GM23338 (cell line): ENCODE measurements around the gene IL6R. TPM values are rescaled to one million over a fixed set of nuclear protein-coding genes. Genes with fewer than 3 reads are reported as not detected.

ENCODE experiments used
- ATAC-seq: fragments of 200-7000 bp; cut with Tn5 transposase; 3 replicates; pipeline ENCODE4 v1.9.1; 2020
- DNase-seq: peaks from one replicate; pipeline ENCODE4 v3.0.0-alpha.2; 2015; ENCODE audit warnings: low spot score
- H2AFZ ChIP-seq: fragments of 200-600 bp; sonication (generic); 2 replicates; pipeline ENCODE4 v1.8.0; 2016; ENCODE audit warnings: antibody characterized with exemption, mild to moderate bottlenecking, moderate library complexity
- H3F3A ChIP-seq: fragments of 200-600 bp; sonication (generic); replicated peaks from 2 replicates; pipeline ENCODE4 v1.8.0; 2017; ENCODE audit warnings: antibody characterized with exemption, mixed run types, low read depth
- H3K27ac ChIP-seq: fragments of 200-600 bp; sonication (generic); 2 replicates; pipeline ENCODE4 v1.6.1; 2016; ENCODE audit warnings: low read depth
- H3K27me3 ChIP-seq: fragments of 200-600 bp; sonication (generic); 2 replicates; pipeline ENCODE4 v1.8.0; 2016; ENCODE audit warnings: mild to moderate bottlenecking, mixed run types, moderate library complexity; ENCODE audit not compliant: insufficient read depth
- H3K36me3 ChIP-seq: fragments of 200-600 bp; sonication (generic); 2 replicates; pipeline ENCODE4 v1.8.0; 2016; ENCODE audit warnings: mild to moderate bottlenecking; ENCODE audit not compliant: insufficient read depth
- H3K4me1 ChIP-seq: fragments of 200-600 bp; sonication (generic); 2 replicates; pipeline ENCODE4 v1.8.0; 2016; ENCODE audit warnings: mild to moderate bottlenecking, moderate library complexity; ENCODE audit not compliant: insufficient read depth
- H3K4me2 ChIP-seq: fragments of 200-600 bp; sonication (generic); 2 replicates; pipeline ENCODE4 v1.7.1; 2017; ENCODE audit warnings: mixed run types
- H3K4me3 ChIP-seq: fragments of 200-600 bp; sonication (generic); 2 replicates; pipeline ENCODE4 v1.6.1; 2016; ENCODE audit warnings: mixed run types
- H3K79me2 ChIP-seq: fragments of 200-600 bp; sonication (generic); replicated peaks from 2 replicates; pipeline ENCODE4 v1.8.0; 2017; ENCODE audit warnings: mild to moderate bottlenecking; ENCODE audit not compliant: insufficient read depth
- H3K9me2 ChIP-seq: fragments of 200-600 bp; sonication (generic); 2 replicates; pipeline ENCODE4 v1.8.0; 2017; ENCODE audit not compliant: insufficient read depth
- H4K20me1 ChIP-seq: fragments of 200-600 bp; sonication (generic); replicated peaks from 2 replicates; pipeline ENCODE4 v1.8.0; 2017; ENCODE audit warnings: mild to moderate bottlenecking; ENCODE audit not compliant: insufficient read depth
- H3K27ac Mint-ChIP-seq: 2 replicates; pipeline ENCODE4 v1.8.0; 2020; ENCODE audit warnings: inconsistent platforms, mild to moderate bottlenecking, moderate library complexity, mixed read lengths
- H3K27me3 Mint-ChIP-seq: 3 replicates; pipeline ENCODE4 v1.8.0; 2022; ENCODE audit warnings: low read depth, mild to moderate bottlenecking, moderate library complexity, mixed read lengths, inconsistent platforms; ENCODE audit not compliant: insufficient read depth, poor library complexity
- H3K36me3 Mint-ChIP-seq: 3 replicates; pipeline ENCODE4 v1.8.0; 2021; ENCODE audit warnings: low read depth, mild to moderate bottlenecking, inconsistent platforms, moderate library complexity, mixed read lengths
- H3K4me1 Mint-ChIP-seq: 3 replicates; pipeline ENCODE4 v1.8.0; 2020; ENCODE audit warnings: mild to moderate bottlenecking, inconsistent platforms, mixed read lengths
- H3K4me3 Mint-ChIP-seq: 3 replicates; pipeline ENCODE4 v1.8.0; 2021; ENCODE audit warnings: moderate library complexity, mild to moderate bottlenecking, inconsistent platforms, mixed read lengths
- H3K9me3 Mint-ChIP-seq: 3 replicates; pipeline ENCODE4 v1.8.0; 2020; ENCODE audit warnings: moderate library complexity, mild to moderate bottlenecking, inconsistent platforms, mixed read lengths
- CTCF ChIP-seq, 2 experiments: fragments of 200-600 bp in 1 of 2; sonication (generic) in 1 of 2; conservative IDR thresholded peaks; 2 replicates each; pipeline versions ENCODE4 v1.5.1 to v1.6.1; 2016 to 2017; ENCODE audit warnings: antibody characterized with exemption in 2 of 2, low read depth in 2 of 2, mild to moderate bottlenecking in 2 of 2, moderate library complexity in 1 of 2
- REST ChIP-seq: IDR thresholded peaks from one replicate; pipeline ENCODE4 v1.6.1; 2018; ENCODE audit warnings: antibody characterized with exemption; ENCODE audit not compliant: unreplicated experiment
- STAT1 ChIP-seq: IDR thresholded peaks from one replicate; pipeline ENCODE4 v1.6.1; 2016; ENCODE audit warnings: antibody characterized with exemption; ENCODE audit not compliant: unreplicated experiment
- ZNF114 ChIP-seq: fragments of 250-450 bp; sonication (Bioruptor Pico); IDR thresholded peaks from 2 replicates; pipeline ENCODE4 v1.5.0; 2020; ENCODE audit warnings: mild to moderate bottlenecking, moderate library complexity
- polyA plus RNA-seq: library from polyadenylated mRNA; unstranded; fragments of >200 nt; fragmentation: Nextera tagmentation; extraction: Ambion mirVana; gene quantifications from 2 replicates; pipeline ENCODE4 v1.2.1, GENCODE V29; 2016
- total RNA-seq: library from RNA; depleted of rRNA; stranded (reverse); fragments of >200 nt; shearing (Covaris generic); gene quantifications from 2 replicates; pipeline ENCODE4 v1.2.3, GENCODE V29; 2014

Gene IL6R
- total and polyA plus RNA-seq, 2 experiments from 2014 or later: 1.0 to 13.8 TPM

- TF ChIP-seq CTCF (conservative IDR thresholded peaks at IDR 0.05; ENCODE audit: low read depth in 2 of 2): no peak
- TF ChIP-seq REST: no peak
- no peak for TF ChIP-seq ZNF114
- no peak for TF ChIP-seq STAT1
These were observed 36.2 kb downstream of the IL6R start (continued) for GRCh38 chr1:154441241-154441888.

DNA sequence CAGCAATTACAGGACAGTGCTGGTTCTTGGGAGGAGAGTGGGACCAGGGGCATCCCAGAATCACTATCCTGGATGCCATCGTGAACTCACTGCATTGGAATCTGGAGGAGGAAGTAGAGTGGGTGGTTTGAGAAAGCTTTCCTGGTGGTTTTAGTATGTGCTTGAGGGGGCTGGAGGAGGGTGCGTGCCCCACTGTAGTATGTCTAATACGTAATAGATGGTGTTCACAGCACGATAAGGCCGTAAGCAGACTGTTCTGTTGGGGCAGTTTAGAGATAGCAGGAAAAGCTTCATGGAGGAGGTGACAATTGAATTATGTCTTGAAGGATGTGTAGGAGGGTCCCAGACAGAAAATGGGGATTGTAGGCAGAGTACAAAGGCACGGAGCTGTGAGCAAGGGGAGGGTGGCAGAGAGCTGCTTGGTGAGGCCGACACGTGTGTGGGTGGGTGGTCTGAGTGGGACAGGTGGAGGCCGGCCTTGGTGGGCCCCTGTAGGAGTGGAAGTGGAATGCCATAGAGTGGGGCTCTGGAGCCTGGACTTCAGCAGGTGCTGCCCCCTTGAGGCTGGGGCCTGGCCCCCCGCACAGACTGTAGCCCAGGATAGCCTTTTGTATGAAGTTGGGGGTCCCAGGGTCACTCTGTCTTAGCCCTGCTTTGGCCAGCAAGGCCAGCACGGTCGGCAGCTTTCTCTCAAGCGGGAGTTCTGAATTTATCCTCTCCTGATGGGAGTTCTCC, 37.0 kb downstream of the IL6R start:
- H2AFZ ChIP-seq: peak overlapping the region; percentile 69; the same call in 1 of the 2 replicates
- H3K27me3 ChIP-seq: no peaks in the 10 kb centered on the region
- DNase-seq: peak; percentile 54
- H3K36me3 ChIP-seq: no peaks in the 10 kb centered on the region
- H4K20me1 ChIP-seq: no peaks in the 10 kb centered on the region
- no peaks in the 10 kb centered on the region for H3K9me3 Mint-ChIP-seq
- no peak overlapping the region for H3K27ac Mint-ChIP-seq
- H3K4me3 Mint-ChIP-seq: no peak overlapping the region; the same call in 2 of the 3 replicates
- ATAC-seq: peak; percentile 93
- H3K4me1 ChIP-seq: no peaks in the 10 kb centered on the region
- no peak overlapping the region for H3K4me2 ChIP-seq
- no peak overlapping the region for H3K27ac ChIP-seq
- no peaks in the 10 kb centered on the region for H3K36me3 Mint-ChIP-seq
- H3K27me3 Mint-ChIP-seq: no peaks in the 10 kb centered on the region
- TF ChIP-seq CTCF (conservative IDR thresholded peaks at IDR 0.05; ENCODE audit: low read depth in 2 of 2): peak; percentile 67 to 70
- TF ChIP-seq ZNF114: no peak
- H3K79me2 ChIP-seq: no peaks in the 10 kb centered on the region
- H3K4me3 ChIP-seq: no peak overlapping the region
- no peaks in the 10 kb centered on the region for H3K9me2 ChIP-seq
- H3K4me1 Mint-ChIP-seq: peaks cover 5% of the 10 kb centered on the region
- H3F3A ChIP-seq: no peaks in the 10 kb centered on the region
